HUDEP-2 (cell line): ENCODE data around the gene CLIP1.
"Not testable (repeated sequence)": the region's sequence is repeated elsewhere in the genome, so short reads cannot be mapped to it uniquely, and the experiment has no call there.

ENCODE experiments used
- DNase-seq, 76 experiments: peaks; one replicate each; lab custom pipeline; 2025; ENCODE audit not compliant: unreplicated experiment in 76 of 76; lab: John Stamatoyannopoulos, UW

CLIP1 gene

DNA sequence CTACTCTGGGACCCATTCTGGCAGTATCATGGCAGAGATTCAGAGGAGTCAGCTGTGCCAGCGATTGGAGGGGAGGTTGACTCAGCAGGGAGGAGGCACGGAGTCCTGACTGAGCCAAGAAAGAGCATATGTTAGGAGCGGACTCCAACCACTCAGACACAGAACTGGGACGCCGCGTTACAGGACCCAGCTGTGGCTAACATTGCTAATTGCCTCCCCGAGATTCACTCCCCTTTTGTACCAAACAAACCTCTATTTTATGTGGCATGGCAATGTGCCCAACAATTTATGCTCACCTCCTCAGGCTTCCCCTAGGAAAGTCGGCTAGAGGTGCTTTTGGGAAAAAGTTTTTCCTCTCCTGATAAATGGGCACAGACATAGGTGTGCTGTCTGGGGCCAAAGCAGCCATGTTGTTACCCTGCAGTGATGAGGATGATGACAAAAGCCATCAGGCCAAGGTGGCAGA, 15.2 kb upstream of the CLIP1 start:
- DNase-seq: peak in 2 of 76 experiments; percentile 2 to 4

DNA sequence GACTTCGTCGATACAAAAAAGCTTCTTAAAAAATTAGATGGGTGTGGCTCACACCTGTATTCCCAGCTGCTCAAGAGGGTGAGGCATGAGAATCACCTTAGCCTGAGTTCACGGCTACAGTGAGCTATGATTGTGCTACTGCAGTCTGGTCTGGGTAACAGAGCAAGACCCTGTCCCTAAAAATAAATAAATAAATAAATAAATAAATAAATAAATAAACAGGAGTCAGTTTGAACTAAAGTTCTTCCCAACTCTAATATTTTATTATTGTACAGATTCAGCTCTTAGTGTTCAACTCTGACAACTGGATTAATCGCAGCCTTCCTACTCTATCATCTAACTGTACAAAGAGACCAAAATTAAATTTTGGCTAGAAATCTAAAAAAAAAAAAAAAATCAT, 12.7 kb upstream of the CLIP1 start:
- no peak for DNase-seq

GRCh38 chr12:122429043-122429442, 6.6 kb upstream of the CLIP1 start:
- DNase-seq: not testable (repeated sequence)

DNA sequence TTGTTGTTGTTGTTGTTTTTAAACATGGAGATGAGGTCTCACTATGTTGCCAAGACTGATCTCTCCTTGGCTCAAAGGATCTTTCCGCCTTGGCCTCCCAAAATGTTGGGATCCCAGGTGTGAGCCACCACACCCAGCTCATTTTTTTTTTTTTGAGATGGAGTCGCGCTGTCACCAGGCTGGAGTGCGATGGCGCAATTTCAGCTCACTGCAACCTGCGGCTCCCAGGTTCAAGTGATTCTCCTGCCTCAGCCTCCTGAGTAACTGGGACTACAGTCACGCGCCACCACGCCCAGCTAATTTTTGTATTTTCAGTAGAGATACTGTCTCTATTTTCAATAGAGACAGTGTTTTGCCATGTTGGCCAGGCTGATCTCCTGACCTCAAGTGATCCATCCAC, 4.9 kb upstream of the CLIP1 start:
- DNase-seq: no peak

- peak in 2 of 76 experiments; percentile 6 to 14 for DNase-seq
Observed at GRCh38 chr12:122423258-122424165, 1.0 kb upstream of the CLIP1 start.

GRCh38 chr12:122422730-122423257, 325 bp upstream of the CLIP1 start:
- peak in 7 of 76 experiments; percentile 5 to 35 (median 9) for DNase-seq

- peak in 2 of 76 experiments; percentile 13 to 14 for DNase-seq
Observed at GRCh38 chr12:122421187-122421820, 1.2 kb downstream of the CLIP1 start.

DNA sequence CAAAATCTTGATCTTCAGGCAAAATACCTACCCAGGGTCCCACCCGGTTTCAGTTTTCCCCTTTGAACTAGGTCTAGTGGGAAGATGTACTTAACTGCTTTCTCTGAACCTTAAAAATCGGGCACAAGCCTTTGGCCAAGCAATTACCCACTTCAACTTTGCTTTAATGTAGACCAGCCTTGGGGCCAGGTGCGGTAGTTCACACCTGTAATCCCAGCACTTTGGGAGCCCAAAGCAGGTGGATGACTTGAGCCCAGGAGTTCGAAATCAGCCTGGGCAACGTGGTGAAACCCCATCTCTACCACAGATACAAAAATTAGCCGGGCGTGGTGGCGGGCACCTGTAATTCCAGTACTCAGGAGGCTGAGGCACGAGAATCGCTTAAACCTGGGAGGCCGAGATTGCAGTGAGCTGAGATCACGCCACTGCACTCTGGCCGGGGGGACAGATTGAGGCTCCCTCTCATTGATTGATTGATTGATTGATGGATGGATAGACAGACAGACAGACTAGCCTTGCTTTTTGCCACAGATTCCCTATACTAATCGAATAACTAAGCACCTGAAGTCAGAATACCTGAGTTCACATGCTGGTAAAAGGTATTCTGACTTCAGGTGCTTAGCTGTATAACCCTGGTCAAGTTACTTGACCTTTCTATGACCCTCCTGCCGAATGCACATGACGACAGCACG, 1.9 kb downstream of the CLIP1 start:
- DNase-seq: no peak

DNA sequence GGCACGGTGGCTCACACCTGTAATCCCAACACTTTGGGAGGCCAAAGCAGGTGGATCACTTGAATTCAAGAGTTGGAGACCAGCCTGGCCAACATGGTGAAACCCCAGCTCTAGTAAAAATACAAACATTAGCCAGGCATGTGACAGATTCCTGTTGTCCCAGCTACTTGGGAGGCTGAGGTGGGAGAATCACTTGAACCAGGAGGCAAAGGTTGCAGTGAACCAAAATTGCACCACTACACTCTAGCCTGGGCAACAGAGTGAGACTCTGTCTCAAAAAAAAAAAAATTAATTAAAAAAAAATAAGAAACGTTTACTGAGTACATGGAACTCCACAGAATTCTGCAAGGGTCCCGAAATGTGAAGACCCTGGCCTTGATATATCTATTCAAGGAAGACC, 3.4 kb downstream of the CLIP1 start:
- DNase-seq: not testable (repeated sequence)

- DNase-seq: not testable (repeated sequence)
Observed at GRCh38 chr12:122415665-122416064, 6.8 kb downstream of the CLIP1 start.

DNA sequence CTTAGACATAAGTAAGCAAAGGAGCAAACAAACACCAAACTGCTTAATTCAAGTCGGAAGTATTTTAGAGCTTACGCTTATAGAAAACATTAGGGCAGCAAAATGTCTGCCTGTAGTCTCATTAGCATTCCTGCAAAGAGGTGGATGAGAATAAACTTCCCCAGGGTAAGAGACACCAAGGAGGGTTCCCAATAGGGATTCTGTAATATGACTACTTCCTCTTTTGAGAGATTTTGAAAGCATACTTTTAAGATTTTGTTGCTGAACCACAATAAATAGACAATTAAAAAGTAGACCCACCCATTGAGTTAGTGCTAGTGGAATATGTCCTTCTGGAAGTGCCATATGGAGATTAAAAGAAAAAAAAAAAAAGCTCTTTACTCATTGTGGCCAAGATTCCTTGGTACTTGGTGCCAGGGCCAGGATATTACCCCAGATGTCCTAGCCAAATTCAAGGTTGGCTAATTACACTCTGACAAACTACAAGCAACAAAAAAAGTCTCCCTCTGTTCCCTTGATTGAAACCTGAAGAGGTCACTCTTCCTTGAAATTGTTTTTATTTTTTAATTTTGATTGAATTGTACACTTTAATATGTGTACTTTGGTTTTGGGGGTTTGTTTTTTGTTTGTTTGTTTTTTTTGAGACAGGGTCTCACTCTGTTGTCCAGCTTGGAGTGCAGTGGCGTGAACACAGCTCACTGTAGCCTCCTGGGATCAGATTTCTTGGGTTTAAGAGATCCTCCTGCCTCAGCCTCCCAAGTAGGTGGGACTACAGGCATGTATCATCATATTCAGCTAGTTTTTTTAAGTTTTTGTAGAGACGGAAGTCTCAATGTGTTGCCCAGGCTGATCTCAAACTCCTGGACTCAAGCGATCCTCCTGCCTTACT, 8.7 kb downstream of the CLIP1 start:
- DNase-seq: no peak

- DNase-seq: no peak
Observed at GRCh38 chr12:122412851-122413433, 9.5 kb downstream of the CLIP1 start.

DNA sequence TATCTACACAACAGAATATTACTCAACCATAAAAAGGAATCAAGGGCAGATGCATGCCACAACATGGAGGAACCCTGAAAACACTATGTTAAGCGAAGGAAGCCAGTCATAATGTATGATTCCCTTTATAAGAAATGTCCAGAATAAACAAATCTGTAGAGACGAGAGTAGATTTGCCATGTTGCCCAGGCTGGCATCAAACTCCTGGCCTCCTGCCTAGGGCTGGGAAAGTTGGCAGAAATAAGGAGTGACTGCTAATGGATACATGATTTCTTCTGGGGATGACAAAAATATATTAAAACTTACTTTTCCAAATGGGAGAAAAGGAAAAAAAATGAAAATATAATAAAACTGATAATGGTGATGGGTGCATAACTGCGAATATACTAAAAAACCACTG, 10.9 kb downstream of the CLIP1 start:
- no peak for DNase-seq

DNA sequence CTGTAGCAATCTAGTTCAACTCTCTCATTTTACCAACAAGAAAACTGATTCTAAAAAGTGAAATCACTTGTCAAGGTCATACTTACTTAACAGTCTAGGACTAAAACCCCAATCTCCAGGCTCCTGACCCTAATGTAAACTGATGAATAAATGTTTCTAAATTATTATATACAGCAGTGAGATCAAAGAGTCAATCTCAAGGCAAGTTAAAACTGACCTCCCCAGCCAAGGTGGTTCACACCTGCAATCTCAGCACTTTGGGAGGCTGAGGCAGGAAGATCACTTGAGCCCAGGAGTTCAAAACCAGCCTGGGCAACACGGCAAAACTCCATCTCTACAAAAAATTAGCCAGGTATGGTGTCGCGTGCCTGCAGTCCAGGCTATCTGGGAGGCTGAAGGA, 15.3 kb downstream of the CLIP1 start:
- no peak for DNase-seq

DNA sequence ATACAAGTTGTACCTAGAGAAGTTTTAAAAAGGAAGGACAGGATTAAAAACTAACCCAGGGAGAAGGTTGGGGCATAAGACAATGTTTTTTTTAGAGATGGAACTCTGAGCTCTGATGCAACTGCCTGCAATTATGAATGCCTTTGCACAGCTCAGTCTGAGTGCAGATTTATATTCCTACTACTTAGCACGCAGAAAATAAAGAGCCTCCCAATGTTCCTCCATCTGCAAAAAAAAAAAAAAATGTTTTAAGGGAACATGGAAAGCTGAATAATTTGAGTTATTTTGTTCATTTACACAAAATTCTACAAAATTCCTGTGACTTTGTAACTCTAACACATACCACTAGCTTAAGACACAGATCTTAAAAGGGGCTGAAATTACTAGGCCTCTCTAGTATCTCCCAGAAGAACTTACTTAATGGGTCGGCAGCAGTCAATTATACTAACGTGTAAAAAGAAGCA, 15.7 kb downstream of the CLIP1 start:
- no peak for DNase-seq

GRCh38 chr12:122403831-122404230, 18.6 kb downstream of the CLIP1 start:
- no peak for DNase-seq

DNA sequence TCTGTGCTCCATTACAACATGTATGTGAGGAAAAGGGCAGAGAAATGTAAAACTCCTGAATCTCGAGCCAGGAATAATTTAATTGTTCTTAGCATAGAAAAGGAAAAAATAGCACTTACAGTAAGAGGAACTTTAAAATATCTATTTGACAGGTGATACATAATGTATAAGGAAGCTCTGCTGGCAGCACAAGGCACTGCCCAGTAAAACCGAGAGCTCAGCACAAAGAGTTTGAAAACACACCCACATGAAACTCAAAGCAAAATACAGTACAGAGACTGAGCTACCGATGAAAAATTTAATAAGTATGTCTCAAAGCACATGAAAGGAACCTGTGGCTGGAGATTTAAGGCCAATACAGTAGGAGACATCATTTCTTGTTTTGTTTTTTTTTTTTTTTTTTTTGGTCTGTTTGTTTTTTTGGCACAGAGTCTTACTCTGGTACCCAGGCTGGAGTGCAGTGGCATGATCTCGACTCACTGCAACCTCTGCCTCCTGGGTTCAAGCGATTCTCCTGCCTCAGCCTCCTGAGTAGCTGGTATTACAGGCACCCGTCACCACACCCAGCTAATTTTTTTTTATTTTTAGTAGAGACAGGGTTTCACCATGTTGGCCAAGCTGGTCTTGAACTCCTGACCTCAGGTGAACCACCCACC, 19.2 kb downstream of the CLIP1 start:
- no peak for DNase-seq

DNA sequence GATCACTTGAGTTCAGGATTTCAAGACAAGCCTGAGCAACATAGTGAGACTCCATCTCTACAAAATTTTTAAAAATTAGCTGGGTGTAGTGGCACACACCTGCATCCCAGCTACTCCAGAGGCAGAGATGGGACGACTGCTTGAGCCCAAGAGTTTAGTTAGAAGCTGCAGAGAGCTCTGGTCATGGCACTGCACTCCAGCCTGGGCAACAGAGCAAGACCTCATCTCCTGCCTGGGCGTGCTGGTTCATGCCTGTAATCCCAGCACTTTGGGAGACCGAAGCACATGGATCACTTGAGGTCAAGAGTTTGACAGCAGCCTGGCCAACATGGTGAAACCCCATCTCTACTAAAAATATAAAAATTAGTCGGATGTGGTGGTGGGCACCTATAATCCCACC, 20.2 kb downstream of the CLIP1 start:
- no peak for DNase-seq
